ENCODE data around the gene CORO7.

GRCh38 chr16:4435337-4436067, 19.1 kb upstream of the CORO7 start:
- TF ChIP-seq, protein P1, sequence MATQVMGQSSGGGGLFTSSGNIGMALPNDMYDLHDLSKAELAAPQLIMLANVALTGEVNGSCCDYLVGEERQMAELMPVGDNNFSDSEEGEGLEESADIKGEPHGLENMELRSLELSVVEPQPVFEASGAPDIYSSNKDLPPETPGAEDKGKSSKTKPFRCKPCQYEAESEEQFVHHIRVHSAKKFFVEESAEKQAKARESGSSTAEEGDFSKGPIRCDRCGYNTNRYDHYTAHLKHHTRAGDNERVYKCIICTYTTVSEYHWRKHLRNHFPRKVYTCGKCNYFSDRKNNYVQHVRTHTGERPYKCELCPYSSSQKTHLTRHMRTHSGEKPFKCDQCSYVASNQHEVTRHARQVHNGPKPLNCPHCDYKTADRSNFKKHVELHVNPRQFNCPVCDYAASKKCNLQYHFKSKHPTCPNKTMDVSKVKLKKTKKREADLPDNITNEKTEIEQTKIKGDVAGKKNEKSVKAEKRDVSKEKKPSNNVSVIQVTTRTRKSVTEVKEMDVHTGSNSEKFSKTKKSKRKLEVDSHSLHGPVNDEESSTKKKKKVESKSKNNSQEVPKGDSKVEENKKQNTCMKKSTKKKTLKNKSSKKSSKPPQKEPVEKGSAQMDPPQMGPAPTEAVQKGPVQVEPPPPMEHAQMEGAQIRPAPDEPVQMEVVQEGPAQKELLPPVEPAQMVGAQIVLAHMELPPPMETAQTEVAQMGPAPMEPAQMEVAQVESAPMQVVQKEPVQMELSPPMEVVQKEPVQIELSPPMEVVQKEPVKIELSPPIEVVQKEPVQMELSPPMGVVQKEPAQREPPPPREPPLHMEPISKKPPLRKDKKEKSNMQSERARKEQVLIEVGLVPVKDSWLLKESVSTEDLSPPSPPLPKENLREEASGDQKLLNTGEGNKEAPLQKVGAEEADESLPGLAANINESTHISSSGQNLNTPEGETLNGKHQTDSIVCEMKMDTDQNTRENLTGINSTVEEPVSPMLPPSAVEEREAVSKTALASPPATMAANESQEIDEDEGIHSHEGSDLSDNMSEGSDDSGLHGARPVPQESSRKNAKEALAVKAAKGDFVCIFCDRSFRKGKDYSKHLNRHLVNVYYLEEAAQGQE (IDR thresholded peaks at IDR 0.05; ENCODE audit: insufficient read depth in 1 of 2, low read depth in 2 of 2, low read length in 2 of 2) = no peak
- TF ChIP-seq POLR2AphosphoS5 (IDR thresholded peaks at IDR 0.05; ENCODE audit: low read depth, low read length) (no peak), SIN3A (IDR thresholded peaks at IDR 0.05; ENCODE audit: borderline replicate concordance, insufficient read depth, low read length) (no peak)

Measured in PFSK-1 (cell line).